K562 (cell line): ENCODE data around the gene KIF6. TPM values are rescaled to one million over a fixed set of nuclear protein-coding genes. Genes with fewer than 3 reads are reported as not detected.

ENCODE experiments used
- ATAC-seq: fragments of 200-7000 bp; cut with Tn5 transposase; 3 replicates; pipeline ENCODE4 v1.9.1; 2020; ENCODE audit warnings: moderate library complexity
- BruUV-seq: library from RNA; stranded (reverse); fragments of 400-500 nt; replicated peaks from 2 replicates; lab custom pipeline; 2021; lab: Mats Ljungman, UMichigan
- CTCF ChIA-PET: fragments of 300-600 bp; formaldehyde crosslinking; extraction: SDS; loops from one replicate; lab custom pipeline; 2021; ENCODE audit warnings: low intra/inter-chr PET ratio; lab: Yijun Ruan, JAX
- POLR2A ChIA-PET: fragments of 300-600, 350-650 bp; sonication (Branson Sonifier 250); formaldehyde crosslinking; extraction: SDS; loops from one replicate; lab custom pipeline; 2021; ENCODE audit warnings: antibody characterized with exemption, inconsistent platforms; lab: Yijun Ruan, JAX
- DNase-seq, 4 experiments: peaks; one replicate each; pipeline versions ENCODE4 v3.0.0 to v3.0.0-alpha.2; 2011 to 2018; ENCODE audit warnings: low spot score in 3 of 4, mixed read lengths in 3 of 4; ENCODE audit errors: extremely low read depth in 1 of 4
- FAIRE-seq: peaks from 2 replicates; lab custom pipeline; 2011; peaks lifted over from hg19 to GRCh38; lab: Jason Lieb, UNC
- H2AFZ ChIP-seq: 2 replicates; pipeline ENCODE4 v1.6.0; 2011; ENCODE audit warnings: low read depth, low read length, control low read depth, inconsistent platforms
- H3K27ac ChIP-seq: fragments of 200-600 bp; 3 replicates; pipeline ENCODE4 v1.8.0; 2011; ENCODE audit warnings: low read depth, mild to moderate bottlenecking, control low read depth, inconsistent platforms, low read length, moderate library complexity, mixed read lengths; ENCODE audit errors: extremely low read depth
- H3K27me3 ChIP-seq, 2 experiments: fragments of 300-600 bp in 1 of 2; 2 replicates in 1 of 2; 3 replicates in 1 of 2; pipeline versions ENCODE4 v1.6.0 to v1.8.0; 2011; ENCODE audit warnings: inconsistent platforms in 2 of 2, low read length in 2 of 2, mild to moderate bottlenecking in 1 of 2, mixed read lengths in 1 of 2, moderate library complexity in 1 of 2; ENCODE audit not compliant: control insufficient read depth in 2 of 2, insufficient read depth in 2 of 2
- H3K36me3 ChIP-seq: fragments of 300-600 bp; 3 replicates; pipeline ENCODE4 v1.8.0; 2011; ENCODE audit warnings: mild to moderate bottlenecking, low read length, inconsistent platforms; ENCODE audit not compliant: control insufficient read depth, insufficient read depth
- H3K4me1 ChIP-seq, 2 experiments: fragments of 200-600 bp in 1 of 2; replicated peaks in 1 of 2; 2 replicates in 1 of 2; 3 replicates in 1 of 2; pipeline versions ENCODE4 v1.5.1 to v1.8.0; 2011; ENCODE audit warnings: inconsistent platforms in 2 of 2, low read length in 2 of 2, mild to moderate bottlenecking in 1 of 2, mixed read lengths in 1 of 2, moderate library complexity in 1 of 2; ENCODE audit not compliant: control insufficient read depth in 2 of 2, insufficient read depth in 2 of 2
- H3K4me2 ChIP-seq: 2 replicates; pipeline ENCODE4 v1.6.1; 2011; ENCODE audit warnings: low read length, control low read depth, inconsistent platforms, mixed read lengths; ENCODE audit not compliant: insufficient read depth
- H3K4me3 ChIP-seq: fragments of 200-600 bp; sonication (generic), shearing (Covaris generic); 2 replicates; pipeline ENCODE4 v1.5.1; 2016; ENCODE audit warnings: control low read depth, inconsistent platforms
- H3K79me2 ChIP-seq: fragments of 200-600 bp; 3 replicates; pipeline ENCODE4 v1.8.0; 2011; ENCODE audit warnings: low read length, inconsistent platforms; ENCODE audit not compliant: control insufficient read depth, insufficient read depth
- H3K9ac ChIP-seq, 2 experiments: 2 replicates each; pipeline versions ENCODE4 v1.6.0 to v1.6.1; 2011; ENCODE audit warnings: low read depth in 2 of 2, low read length in 2 of 2, control low read depth in 1 of 2, inconsistent platforms in 1 of 2, mild to moderate bottlenecking in 1 of 2, mixed read lengths in 1 of 2; ENCODE audit not compliant: insufficient read depth in 1 of 2
- H3K9me1 ChIP-seq: one replicate; pipeline ENCODE4 v1.6.0; 2011; ENCODE audit warnings: inconsistent platforms, mild to moderate bottlenecking, low read length, moderate library complexity; ENCODE audit not compliant: control insufficient read depth, insufficient read depth
- H3K9me3 ChIP-seq: replicated peaks from 2 replicates; pipeline ENCODE4 v1.5.1; 2011; ENCODE audit warnings: low read depth, low read length, inconsistent platforms; ENCODE audit not compliant: control insufficient read depth, insufficient read depth
- H4K20me1 ChIP-seq: replicated peaks from 2 replicates; pipeline ENCODE4 v1.6.1; 2011; ENCODE audit warnings: low read length, inconsistent platforms, mixed read lengths; ENCODE audit not compliant: control insufficient read depth, insufficient read depth
- KDM5B ChIP-seq: fragments of 200-600 bp; sonication (generic); IDR thresholded peaks from 2 replicates; pipeline ENCODE4 v1.6.1; 2012; ENCODE audit warnings: low read depth, mild to moderate bottlenecking, moderate library complexity, low read length, control low read depth, inconsistent platforms; ENCODE audit not compliant: insufficient replicate concordance
- MIER1 ChIP-seq: fragments of 450-650 bp; IDR thresholded peaks from 2 replicates; pipeline ENCODE4 v1.6.1; 2016; ENCODE audit warnings: antibody characterized with exemption, mild to moderate bottlenecking, low read depth
- WGBS: fragments of 100-300 bp; shearing (Covaris generic); methylation state at CpG from one replicate; pipeline ENCODE4 v1.1.6; 2016; ENCODE audit warnings: low coverage, mixed read lengths; ENCODE audit not compliant: insufficient coverage; ENCODE audit errors: missing lambda C conversion rate; 5-methylcytosine and 5-hydroxymethylcytosine counted together
- in situ Hi-C: fragments of 300-500 bp; cut with MboI; formaldehyde crosslinking; loops from 4 replicates; pipeline ENCODE4 v1.15.0; 2018; ENCODE audit warnings: inconsistent platforms, mixed read lengths
- intact Hi-C: fragments of 100-400 bp; cut with micrococcal nuclease; formaldehyde crosslinking; loops from 2 replicates; pipeline ENCODE4 v1.14.2; 2022
- polyA plus RNA-seq, 8 experiments: library from polyadenylated mRNA; depleted of rRNA in 4 of 8; stranded (reverse) in 5 of 8; unstranded in 3 of 8; fragments of >200 nt; fragmentation: Nextera tagmentation in 2 of 8; fragmentation: Illumina TruSeq in 1 of 8; extraction: Ambion mirVana in 2 of 8; extraction: Trizol in 1 of 8; gene quantifications; 2 replicates each; pipeline versions ENCODE4 v1.2.1 to v1.2.3, GENCODE V29; 2011 to 2014; ENCODE audit warnings: inconsistent platforms in 1 of 8, missing spikeins in 1 of 8
- total RNA-seq, 7 experiments: library from RNA; depleted of rRNA in 6 of 7; stranded (reverse); fragments of >200 nt in 6 of 7; fragmentation: Illumina TruSeq in 2 of 7; extraction: Trizol in 2 of 7; gene quantifications; 2 replicates each; pipeline versions ENCODE4 v1.2.1 to v1.2.3, GENCODE V29; 2011 to 2021; ENCODE audit warnings: low replicate concordance in 1 of 7
- TF ChIP-seq, protein P1 (sequence below): sonication (generic); formaldehyde crosslinking; IDR thresholded peaks from 2 replicates; pipeline ENCODE4 v1.8.0; 2022; ENCODE audit warnings: missing genetic modification reagents, mild to moderate bottlenecking, moderate library complexity, borderline replicate concordance
- TF ChIP-seq, protein P2 (sequence below): fragments of 450-650 bp; IDR thresholded peaks from 2 replicates; pipeline ENCODE4 v1.6.1; 2016; ENCODE audit warnings: missing biosample characterization, missing genetic modification characterization

KIF6 gene
- total and polyA plus RNA-seq, 9 of the 15 experiments (the other 6 are each of a cell fraction or from before 2014, with no cell fraction given) = not detected

GRCh38 chr6:39401376-39401775 is 323.8 kb downstream of the KIF6 start:
- ATAC-seq = no peak
- Histone ChIP-seq H3K4me1 (no peaks in the 10 kb centered on the region), H3K9ac (no peak overlapping the region), H3K4me3 (no peak overlapping the region), H3K9me1 (no peaks in the 10 kb centered on the region), H3K79me2 (no peaks in the 10 kb centered on the region), H2AFZ (no peak overlapping the region), H3K27ac (no peak overlapping the region), H4K20me1 (no peaks in the 10 kb centered on the region)
- CTCF ChIA-PET = no interaction called here
- WGBS = 2% methylated on average over 3 of the region's 3 CpGs
- POLR2A ChIA-PET = no interaction called here
- DNase-seq = no peak
- in situ Hi-C loops = no loop called here
- TF ChIP-seq, protein P1, sequence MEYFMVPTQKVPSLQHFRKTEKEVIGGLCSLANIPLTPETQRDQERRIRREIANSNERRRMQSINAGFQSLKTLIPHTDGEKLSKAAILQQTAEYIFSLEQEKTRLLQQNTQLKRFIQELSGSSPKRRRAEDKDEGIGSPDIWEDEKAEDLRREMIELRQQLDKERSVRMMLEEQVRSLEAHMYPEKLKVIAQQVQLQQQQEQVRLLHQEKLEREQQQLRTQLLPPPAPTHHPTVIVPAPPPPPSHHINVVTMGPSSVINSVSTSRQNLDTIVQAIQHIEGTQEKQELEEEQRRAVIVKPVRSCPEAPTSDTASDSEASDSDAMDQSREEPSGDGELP = no peak
- TF ChIP-seq, protein P2, sequence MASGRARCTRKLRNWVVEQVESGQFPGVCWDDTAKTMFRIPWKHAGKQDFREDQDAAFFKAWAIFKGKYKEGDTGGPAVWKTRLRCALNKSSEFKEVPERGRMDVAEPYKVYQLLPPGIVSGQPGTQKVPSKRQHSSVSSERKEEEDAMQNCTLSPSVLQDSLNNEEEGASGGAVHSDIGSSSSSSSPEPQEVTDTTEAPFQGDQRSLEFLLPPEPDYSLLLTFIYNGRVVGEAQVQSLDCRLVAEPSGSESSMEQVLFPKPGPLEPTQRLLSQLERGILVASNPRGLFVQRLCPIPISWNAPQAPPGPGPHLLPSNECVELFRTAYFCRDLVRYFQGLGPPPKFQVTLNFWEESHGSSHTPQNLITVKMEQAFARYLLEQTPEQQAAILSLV = no peak
- TF ChIP-seq MIER1 (no peak), KDM5B (no peak)
- TF ChIP-seq, all 486 proteins: peak for 0
- no TSS peak for BruUV-seq
- Histone ChIP-seq H3K4me2 (no peak overlapping the region), H3K9me3 (no peaks in the 10 kb centered on the region), H3K27me3 (peaks cover 0 to 2% of the 10 kb centered on the region in 2 experiments; a peak in 3 of 5 replicates), H3K36me3 (no peaks in the 10 kb centered on the region)
- no peak for FAIRE-seq
- intact Hi-C loops = no loop called here
